Measurements from ENCODE around the gene HTR3B.

The HTR3B gene

GRCh38 chr11:113994077-113994954, 89.7 kb downstream of the HTR3B start:
- Histone ChIP-seq H3K9ac (ENCODE audit: low read length) (no peak overlapping the region), H3K36me3 (ENCODE audit: control insufficient read depth, insufficient read depth, low read length, severe bottlenecking) (no peaks in the 10 kb centered on the region), H3K9me3 (ENCODE audit: control insufficient read depth, low read length) (no peaks in the 10 kb centered on the region), H3K27me3 (replicated peaks; ENCODE audit: control insufficient read depth, insufficient read depth, low read length) (peaks cover 77% of the 10 kb centered on the region), H3K4me3 (ENCODE audit: low read length) (no peak overlapping the region), H3K4me1 (ENCODE audit: control insufficient read depth, insufficient read depth, low read length) (no peaks in the 10 kb centered on the region)
- peak; percentile 64 for DNase-seq (ENCODE audit: low read depth)
